ENCODE results near the gene FHOD3. TPM values are rescaled to one million over a fixed set of nuclear protein-coding genes. Genes with fewer than 3 reads are reported as not detected.

The FHOD3 gene
- total and polyA plus RNA-seq, 2 of the 8 experiments (the other 6 are each of a cell fraction or from before 2014, with no cell fraction given) = 9.7 to 10.5 TPM

- TF ChIP-seq, protein P1, sequence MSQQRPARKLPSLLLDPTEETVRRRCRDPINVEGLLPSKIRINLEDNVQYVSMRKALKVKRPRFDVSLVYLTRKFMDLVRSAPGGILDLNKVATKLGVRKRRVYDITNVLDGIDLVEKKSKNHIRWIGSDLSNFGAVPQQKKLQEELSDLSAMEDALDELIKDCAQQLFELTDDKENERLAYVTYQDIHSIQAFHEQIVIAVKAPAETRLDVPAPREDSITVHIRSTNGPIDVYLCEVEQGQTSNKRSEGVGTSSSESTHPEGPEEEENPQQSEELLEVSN (IDR thresholded peaks at IDR 0.05) = no peak
- TF ChIP-seq GABPA (IDR thresholded peaks at IDR 0.05; ENCODE audit: borderline replicate concordance, insufficient read depth, low read length) = no peak
Measured at GRCh38 chr18:36527051-36527450, 229.5 kb downstream of the FHOD3 start (continued).
